SK-N-MC (cell line): ENCODE results near the gene MPP1.

Experiments
- EZH2 ChIP-seq: fragments of 200-600 bp; sonication (generic); IDR thresholded peaks from one replicate; pipeline ENCODE4 v1.6.1; 2017; ENCODE audit warnings: antibody characterized with exemption
- POLR2AphosphoS5 ChIP-seq: IDR thresholded peaks from 2 replicates; pipeline ENCODE4 v1.6.1; 2012; ENCODE audit warnings: mild to moderate bottlenecking, low read depth, low read length, borderline replicate concordance

- TF ChIP-seq POLR2AphosphoS5 = no peak
- TF ChIP-seq EZH2 = no peak
Observed at GRCh38 chrX:154797006-154797405, 8.3 kb downstream of the MPP1 start.
